ENCODE results near the gene SULT4A1.
"Not testable (repeated sequence)": the region's sequence is repeated elsewhere in the genome, so short reads cannot be mapped to it uniquely, and the experiment has no call there.

Gene SULT4A1, protein sequence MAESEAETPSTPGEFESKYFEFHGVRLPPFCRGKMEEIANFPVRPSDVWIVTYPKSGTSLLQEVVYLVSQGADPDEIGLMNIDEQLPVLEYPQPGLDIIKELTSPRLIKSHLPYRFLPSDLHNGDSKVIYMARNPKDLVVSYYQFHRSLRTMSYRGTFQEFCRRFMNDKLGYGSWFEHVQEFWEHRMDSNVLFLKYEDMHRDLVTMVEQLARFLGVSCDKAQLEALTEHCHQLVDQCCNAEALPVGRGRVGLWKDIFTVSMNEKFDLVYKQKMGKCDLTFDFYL

DNA sequence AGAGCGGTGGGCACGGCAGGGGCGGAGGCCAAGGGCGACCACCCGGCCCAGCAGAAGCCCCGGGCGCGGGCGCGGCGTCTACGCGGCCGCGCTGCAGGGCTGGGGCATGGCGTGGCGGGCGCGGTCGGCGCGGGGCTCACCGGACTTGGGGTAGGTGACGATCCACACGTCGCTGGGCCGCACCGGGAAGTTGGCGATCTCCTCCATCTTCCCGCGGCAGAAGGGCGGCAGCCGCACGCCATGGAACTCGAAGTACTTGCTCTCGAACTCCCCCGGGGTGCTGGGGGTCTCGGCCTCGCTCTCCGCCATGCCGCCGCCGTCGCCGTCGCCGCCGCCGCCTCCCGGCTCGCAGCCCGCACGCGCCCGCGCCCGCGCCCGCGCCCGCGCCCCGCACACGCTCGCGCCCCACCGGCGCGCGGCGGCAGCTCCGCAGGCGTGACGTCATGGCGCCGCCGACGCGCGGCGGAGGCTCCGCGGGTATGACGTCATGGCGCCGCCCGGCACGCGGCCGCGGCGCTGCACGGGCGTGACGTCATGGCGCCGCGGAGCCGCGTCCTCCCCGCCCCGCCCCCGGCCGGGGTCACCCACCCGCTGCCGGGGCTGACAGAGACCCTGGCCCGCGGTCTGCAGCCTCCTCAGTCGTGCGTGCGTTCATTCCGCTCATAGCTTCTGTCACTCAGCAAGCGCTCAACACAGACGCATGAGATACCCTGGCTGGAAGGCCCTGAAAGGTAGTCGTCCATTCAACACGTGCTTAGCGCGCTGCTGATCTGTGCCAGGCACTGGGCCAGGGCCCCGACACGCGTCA is at the start of gene SULT4A1:
Gene SULT4A1, minus strand, starts transcription at position 440 of the 808 bp plus-strand sequence. Its CDS starts 131 bp downstream, at position 309.
- Histone ChIP-seq H3K27me3 (ENCODE audit: insufficient read depth, low read length) (peaks cover 13% of the 10 kb centered on the region; the same call in 1 of the 2 replicates), H3K79me2 (ENCODE audit: control insufficient read depth, insufficient read depth, low read length, unreplicated experiment) (peaks cover 29% of the 10 kb centered on the region), H3K36me3 (ENCODE audit: insufficient read depth, low read length) (no peaks in the 10 kb centered on the region), H3K27ac (ENCODE audit: low read depth, low read length) (no peak within 1 kb of the TSS), H3K4me3 (ENCODE audit: low read depth, low read length) (peak within 1 kb of the TSS; percentile 84), H2AFZ (ENCODE audit: low read length, unreplicated experiment) (no peak within 1 kb of the TSS), H3K4me1 (ENCODE audit: control insufficient read depth, insufficient read depth, low read length, unreplicated experiment) (no peaks in the 10 kb centered on the region)

DNA sequence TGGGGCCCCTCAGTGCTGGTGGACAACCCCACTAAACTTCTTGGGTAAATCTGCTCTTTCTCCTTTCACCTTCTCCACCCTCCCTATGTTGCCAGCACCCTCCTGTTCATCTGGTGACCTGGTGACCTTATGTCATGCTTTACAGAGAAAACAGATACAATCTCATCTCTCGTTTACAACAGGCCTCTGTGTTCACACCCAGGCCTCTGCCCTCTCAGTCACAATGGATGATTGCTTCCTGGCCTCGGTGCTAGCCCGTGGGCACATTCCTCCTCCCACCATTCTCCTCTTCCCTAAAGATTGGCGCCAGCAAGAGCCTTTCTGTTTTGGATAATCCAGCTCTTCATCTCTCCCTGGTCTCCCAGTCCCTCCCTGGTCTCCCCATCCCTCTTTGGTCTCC is 49.0 kb upstream of the SULT4A1 start:
- Histone ChIP-seq H3K4me3 (ENCODE audit: low read depth, low read length) (no peak overlapping the region), H2AFZ (ENCODE audit: low read length, unreplicated experiment) (no peak overlapping the region), H3K27me3 (ENCODE audit: insufficient read depth, low read length) (no peaks in the 10 kb centered on the region), H3K79me2 (ENCODE audit: control insufficient read depth, insufficient read depth, low read length, unreplicated experiment) (no peaks in the 10 kb centered on the region), H3K36me3 (ENCODE audit: insufficient read depth, low read length) (no peaks in the 10 kb centered on the region), H3K4me1 (ENCODE audit: control insufficient read depth, insufficient read depth, low read length, unreplicated experiment) (peaks cover 6% of the 10 kb centered on the region), H3K27ac (ENCODE audit: low read depth, low read length) (no peak overlapping the region)

DNA sequence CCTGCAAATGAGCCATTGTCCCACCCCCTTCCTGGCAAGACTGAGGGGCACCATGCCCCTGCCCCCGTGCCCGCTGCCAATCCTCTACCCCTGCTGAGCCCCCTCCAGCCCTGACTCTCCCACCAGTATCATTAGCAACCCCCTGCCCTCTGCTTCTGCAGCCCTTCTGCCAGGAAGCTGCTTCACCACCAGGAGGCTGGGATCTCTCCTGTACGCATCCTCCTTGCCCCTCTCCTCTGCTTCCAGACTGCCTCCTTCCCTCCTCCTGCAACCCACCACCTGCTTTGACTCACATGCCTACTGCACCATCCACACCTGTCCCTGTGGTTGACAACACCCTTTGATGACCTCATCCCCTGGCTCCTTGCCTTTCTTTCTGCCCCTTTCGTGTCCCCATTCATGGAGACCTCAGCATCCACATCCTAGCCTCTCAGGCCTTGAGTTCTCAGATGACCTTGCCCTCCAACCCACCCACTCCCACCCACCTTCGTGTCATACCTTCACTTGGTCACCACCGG is 47.9 kb upstream of the SULT4A1 start:
- no peaks in the 10 kb centered on the region for H3K27me3 ChIP-seq (ENCODE audit: insufficient read depth, low read length)
- no peaks in the 10 kb centered on the region for H3K79me2 ChIP-seq (ENCODE audit: control insufficient read depth, insufficient read depth, low read length, unreplicated experiment)
- no peaks in the 10 kb centered on the region for H3K4me1 ChIP-seq (ENCODE audit: control insufficient read depth, insufficient read depth, low read length, unreplicated experiment)
- H3K4me3 ChIP-seq (ENCODE audit: low read depth, low read length), result no peak overlapping the region
- H3K36me3 ChIP-seq (ENCODE audit: insufficient read depth, low read length), result no peaks in the 10 kb centered on the region
- no peak overlapping the region for H3K27ac ChIP-seq (ENCODE audit: low read depth, low read length)
- no peak overlapping the region for H2AFZ ChIP-seq (ENCODE audit: low read length, unreplicated experiment)

DNA sequence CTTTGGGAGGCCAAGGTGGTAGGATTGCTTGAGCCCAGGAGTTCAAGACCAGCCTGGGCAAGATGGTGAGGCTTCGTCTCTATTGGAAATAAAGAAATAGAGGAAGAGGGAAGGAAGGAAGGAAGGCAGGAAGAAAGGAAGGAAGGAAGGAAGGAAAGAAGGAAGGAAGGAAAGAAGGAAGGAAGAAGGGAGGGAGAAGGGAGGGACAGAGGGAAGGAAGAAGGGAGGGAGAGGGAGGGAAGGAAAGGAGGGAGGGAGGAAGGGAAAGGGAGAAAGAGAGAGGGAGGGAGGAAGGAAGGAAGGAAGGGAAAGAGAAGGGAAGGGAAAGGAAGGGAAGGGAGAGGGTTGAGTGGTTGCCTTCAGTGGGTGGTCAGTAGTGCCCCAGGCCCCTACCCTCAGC is 47.4 kb upstream of the SULT4A1 start:
- no peaks in the 10 kb centered on the region for H3K79me2 ChIP-seq (ENCODE audit: control insufficient read depth, insufficient read depth, low read length, unreplicated experiment)
- H3K4me3 ChIP-seq (ENCODE audit: low read depth, low read length), result no peak overlapping the region
- no peaks in the 10 kb centered on the region for H3K27me3 ChIP-seq (ENCODE audit: insufficient read depth, low read length)

DNA sequence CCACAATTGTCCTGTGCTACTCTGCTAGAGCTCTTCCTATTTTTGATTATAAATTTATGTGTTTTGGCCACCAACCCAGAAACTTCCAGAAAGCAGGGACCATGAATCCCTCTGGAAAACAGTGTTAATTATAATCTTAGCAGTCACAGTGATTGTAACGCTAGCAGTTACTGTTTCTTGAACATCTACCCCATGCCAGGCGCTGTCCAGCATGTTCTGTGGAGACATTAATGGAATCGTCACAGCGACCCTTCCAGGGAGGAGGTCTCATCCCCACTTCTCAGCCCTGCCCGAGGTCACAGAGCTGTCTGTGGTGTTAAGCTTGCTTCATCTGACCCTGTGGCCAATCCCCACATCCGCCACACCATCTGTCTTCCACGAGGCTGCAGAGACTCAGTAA is 43.4 kb upstream of the SULT4A1 start:
- Histone ChIP-seq H3K4me3 (ENCODE audit: low read depth, low read length) (no peak overlapping the region), H3K4me1 (ENCODE audit: control insufficient read depth, insufficient read depth, low read length, unreplicated experiment) (no peaks in the 10 kb centered on the region), H2AFZ (ENCODE audit: low read length, unreplicated experiment) (no peak overlapping the region), H3K27me3 (ENCODE audit: insufficient read depth, low read length) (no peaks in the 10 kb centered on the region), H3K27ac (ENCODE audit: low read depth, low read length) (no peak overlapping the region), H3K36me3 (ENCODE audit: insufficient read depth, low read length) (no peaks in the 10 kb centered on the region), H3K79me2 (ENCODE audit: control insufficient read depth, insufficient read depth, low read length, unreplicated experiment) (no peaks in the 10 kb centered on the region)

More for the DNA sequence above, 47.4 kb upstream of the SULT4A1 start:
- Histone ChIP-seq H2AFZ (ENCODE audit: low read length, unreplicated experiment) (no peak overlapping the region), H3K4me1 (ENCODE audit: control insufficient read depth, insufficient read depth, low read length, unreplicated experiment) (no peaks in the 10 kb centered on the region), H3K36me3 (ENCODE audit: insufficient read depth, low read length) (no peaks in the 10 kb centered on the region), H3K27ac (ENCODE audit: low read depth, low read length) (no peak overlapping the region)

DNA sequence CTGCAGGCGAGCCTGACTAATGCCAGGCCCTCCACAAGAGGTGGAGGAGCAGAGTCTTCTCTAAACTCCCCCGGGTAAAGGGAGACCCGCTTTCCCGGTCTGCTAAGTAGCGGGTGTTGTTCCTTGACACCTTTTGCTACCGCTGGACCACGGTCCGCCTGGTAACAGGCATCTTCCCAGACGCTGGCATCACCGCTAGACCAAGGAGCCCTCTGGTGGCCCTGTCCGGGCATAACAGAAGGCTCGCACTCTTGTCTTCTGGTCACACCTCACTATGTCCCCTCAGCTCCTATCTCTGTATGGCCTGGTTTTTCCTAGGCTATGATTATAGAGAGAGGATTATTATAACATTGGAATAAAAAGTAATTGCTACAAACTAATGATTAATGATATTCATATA is 42.1 kb upstream of the SULT4A1 start:
- not testable (repeated sequence) for H3K79me2 ChIP-seq (ENCODE audit: control insufficient read depth, insufficient read depth, low read length, unreplicated experiment); H3K27me3 ChIP-seq (ENCODE audit: insufficient read depth, low read length); H3K27ac ChIP-seq (ENCODE audit: low read depth, low read length); H3K36me3 ChIP-seq (ENCODE audit: insufficient read depth, low read length); H2AFZ ChIP-seq (ENCODE audit: low read length, unreplicated experiment); H3K4me1 ChIP-seq (ENCODE audit: control insufficient read depth, insufficient read depth, low read length, unreplicated experiment); H3K4me3 ChIP-seq (ENCODE audit: low read depth, low read length)

DNA sequence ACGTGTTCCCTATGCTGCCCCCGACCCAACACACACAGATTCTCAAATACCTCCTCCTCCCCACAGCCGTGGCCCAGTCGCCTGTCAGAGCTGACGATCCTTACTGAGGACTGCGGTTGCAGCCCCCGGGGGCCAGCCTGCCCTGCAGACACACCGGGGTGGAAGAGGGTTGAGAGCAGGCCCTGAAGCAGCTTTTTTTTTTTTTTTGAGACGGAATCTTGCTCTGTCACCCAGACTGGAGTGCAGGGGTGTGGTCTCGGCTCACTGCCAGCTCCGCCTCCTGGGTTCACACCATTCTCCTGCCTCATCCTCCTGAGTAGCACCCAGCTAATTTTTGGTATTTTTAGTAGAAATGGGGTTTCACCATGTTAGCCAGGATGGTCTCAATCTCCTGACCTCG is 40.7 kb upstream of the SULT4A1 start:
- not testable (repeated sequence) for H2AFZ ChIP-seq (ENCODE audit: low read length, unreplicated experiment); H3K27me3 ChIP-seq (ENCODE audit: insufficient read depth, low read length); H3K4me3 ChIP-seq (ENCODE audit: low read depth, low read length); H3K4me1 ChIP-seq (ENCODE audit: control insufficient read depth, insufficient read depth, low read length, unreplicated experiment); H3K36me3 ChIP-seq (ENCODE audit: insufficient read depth, low read length); H3K79me2 ChIP-seq (ENCODE audit: control insufficient read depth, insufficient read depth, low read length, unreplicated experiment)
- H3K27ac ChIP-seq (ENCODE audit: low read depth, low read length), result peak overlapping the region; percentile 41; the same call in 1 of the 2 replicates

DNA sequence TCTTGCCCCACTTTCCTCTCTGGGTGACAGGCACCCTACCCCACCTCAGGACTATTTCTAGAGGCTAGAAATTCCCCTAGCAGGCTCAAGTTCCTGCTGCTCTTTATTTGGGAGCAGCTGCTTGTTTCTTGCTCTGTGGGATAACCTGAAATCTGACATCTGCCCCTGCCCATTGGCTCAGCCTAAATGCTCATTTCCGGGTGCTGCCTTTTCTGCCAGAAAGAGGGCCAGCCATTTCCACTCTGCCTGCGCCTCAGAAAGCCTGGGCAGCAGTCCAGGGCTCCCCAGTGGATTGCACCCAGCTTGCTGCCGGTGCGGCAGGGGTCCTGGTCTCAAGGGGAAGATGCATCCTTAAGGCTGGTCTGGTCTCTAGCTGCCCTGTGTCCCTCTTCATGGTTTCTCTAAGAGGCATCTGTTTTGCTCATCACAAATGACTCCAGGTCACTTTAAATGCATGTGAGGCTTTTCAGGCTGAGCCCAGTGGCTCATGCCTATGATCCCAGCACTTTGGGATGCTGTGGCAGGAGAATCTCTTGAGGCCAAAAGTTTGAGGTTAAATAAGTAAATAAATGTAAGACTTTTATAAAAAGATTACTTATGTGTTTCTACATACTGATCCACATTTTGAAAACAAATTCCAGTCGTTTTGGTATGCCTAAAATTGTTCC is 39.8 kb upstream of the SULT4A1 start:
- no peak overlapping the region for H3K4me3 ChIP-seq (ENCODE audit: low read depth, low read length)
- H3K27me3 ChIP-seq (ENCODE audit: insufficient read depth, low read length), result no peaks in the 10 kb centered on the region
- no peaks in the 10 kb centered on the region for H3K36me3 ChIP-seq (ENCODE audit: insufficient read depth, low read length)
- no peak overlapping the region for H2AFZ ChIP-seq (ENCODE audit: low read length, unreplicated experiment)
- peak overlapping the region; percentile 41 for H3K27ac ChIP-seq (ENCODE audit: low read depth, low read length)
- no peaks in the 10 kb centered on the region for H3K79me2 ChIP-seq (ENCODE audit: control insufficient read depth, insufficient read depth, low read length, unreplicated experiment)
- peaks cover 12% of the 10 kb centered on the region for H3K4me1 ChIP-seq (ENCODE audit: control insufficient read depth, insufficient read depth, low read length, unreplicated experiment)

DNA sequence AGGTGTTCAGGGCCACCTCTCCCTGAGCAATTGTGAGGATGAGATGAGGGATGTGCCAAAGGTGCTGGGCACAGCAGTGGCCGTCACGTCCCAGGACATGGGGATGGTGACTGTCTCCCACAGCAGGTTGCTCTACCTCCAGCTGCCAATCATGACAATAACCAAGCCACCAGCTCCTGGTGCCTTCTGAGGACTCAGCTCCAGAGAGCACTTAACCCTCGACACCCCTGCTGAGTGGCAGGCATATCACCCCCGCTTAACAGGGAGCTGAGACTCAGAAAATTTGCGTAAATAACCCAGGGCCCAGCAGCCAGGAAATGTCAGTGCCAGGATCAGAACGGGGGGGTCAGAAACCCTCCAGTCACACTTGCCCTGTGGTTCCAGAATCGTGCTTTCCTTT is 37.9 kb upstream of the SULT4A1 start:
- Histone ChIP-seq H3K27me3 (ENCODE audit: insufficient read depth, low read length) (no peaks in the 10 kb centered on the region), H3K4me3 (ENCODE audit: low read depth, low read length) (no peak overlapping the region), H2AFZ (ENCODE audit: low read length, unreplicated experiment) (no peak overlapping the region), H3K36me3 (ENCODE audit: insufficient read depth, low read length) (no peaks in the 10 kb centered on the region), H3K27ac (ENCODE audit: low read depth, low read length) (no peak overlapping the region), H3K4me1 (ENCODE audit: control insufficient read depth, insufficient read depth, low read length, unreplicated experiment) (peaks cover 12% of the 10 kb centered on the region), H3K79me2 (ENCODE audit: control insufficient read depth, insufficient read depth, low read length, unreplicated experiment) (no peaks in the 10 kb centered on the region)

DNA sequence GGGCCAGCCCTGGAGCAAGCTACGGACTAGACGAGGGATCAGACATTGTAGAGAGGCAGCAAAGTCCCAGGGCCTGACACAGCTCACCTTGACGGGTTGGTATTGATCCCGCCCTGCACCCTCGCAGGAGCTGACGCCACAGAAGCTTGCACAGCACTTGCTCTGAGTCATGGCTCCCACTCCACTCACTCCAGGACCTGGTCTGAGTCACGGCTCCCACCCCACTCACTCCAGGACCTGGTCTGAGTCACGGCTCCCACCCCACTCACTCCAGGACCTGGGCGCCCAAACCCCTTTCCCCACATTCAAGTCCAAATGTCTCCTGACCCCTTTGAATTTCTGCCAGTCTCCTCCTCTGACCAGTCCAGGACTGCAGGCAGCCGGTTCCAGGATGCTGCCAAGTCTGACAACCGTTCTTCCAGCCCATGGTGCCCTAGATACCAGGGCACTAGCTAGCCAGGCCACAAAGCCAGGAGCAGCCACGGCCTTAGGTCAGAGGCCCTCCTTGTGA is 35.5 kb upstream of the SULT4A1 start:
- Histone ChIP-seq H3K4me1 (ENCODE audit: control insufficient read depth, insufficient read depth, low read length, unreplicated experiment) (peaks cover 12% of the 10 kb centered on the region), H3K27ac (ENCODE audit: low read depth, low read length) (no peak overlapping the region), H2AFZ (ENCODE audit: low read length, unreplicated experiment) (no peak overlapping the region), H3K36me3 (ENCODE audit: insufficient read depth, low read length) (no peaks in the 10 kb centered on the region), H3K27me3 (ENCODE audit: insufficient read depth, low read length) (no peaks in the 10 kb centered on the region), H3K79me2 (ENCODE audit: control insufficient read depth, insufficient read depth, low read length, unreplicated experiment) (no peaks in the 10 kb centered on the region), H3K4me3 (ENCODE audit: low read depth, low read length) (no peak overlapping the region)

Measured in ACC112 (cell line).